A204.1 (cell line): Measurements from ENCODE around the gene SKIL.

Experiments
- FAIRE-seq: peaks from 2 replicates; lab custom pipeline; 2012; peaks lifted over from hg19 to GRCh38; lab: Jason Lieb, UNC

SKIL gene

GRCh38 chr3:170437696-170438407, 80.3 kb downstream of the SKIL start:
- no peak for FAIRE-seq

- no peak for FAIRE-seq
These were observed 81.3 kb downstream of the SKIL start for GRCh38 chr3:170438836-170439235.

GRCh38 chr3:170440344-170440743, 82.8 kb downstream of the SKIL start:
- no peak for FAIRE-seq

GRCh38 chr3:170441412-170441811, 83.9 kb downstream of the SKIL start:
- FAIRE-seq = no peak

GRCh38 chr3:170442947-170443346, 85.4 kb downstream of the SKIL start:
- FAIRE-seq = no peak

- no peak for FAIRE-seq
These were observed 85.9 kb downstream of the SKIL start for GRCh38 chr3:170443457-170443856.
